H1 (cell line): Measurements from ENCODE around the gene DHX29. TPM values are rescaled to one million over a fixed set of nuclear protein-coding genes. Genes with fewer than 3 reads are reported as not detected.

Experiments
- CTCF ChIA-PET: fragments of 300-600 bp; sonication (Branson Sonifier 250); formaldehyde crosslinking; loops from one replicate; lab custom pipeline; 2021; ENCODE audit not compliant: partially characterized antibody; lab: Charles Lee
- POLR2A ChIA-PET: fragments of 300-600 bp; sonication (Branson Sonifier 250); formaldehyde crosslinking; loops from one replicate; lab custom pipeline; 2021; ENCODE audit warnings: inconsistent platforms; ENCODE audit not compliant: partially characterized antibody; lab: Charles Lee
- DNase-seq, 2 experiments: peaks; one replicate each; pipeline versions ENCODE4 v3.0.0 to v3.0.0-alpha.2; 2010 to 2022; ENCODE audit warnings: low spot score in 2 of 2, low read depth in 1 of 2, mixed read lengths in 1 of 2
- FAIRE-seq: peaks from 2 replicates; lab custom pipeline; 2011; peaks lifted over from hg19 to GRCh38; lab: Jason Lieb, UNC
- H2AFZ ChIP-seq: 2 replicates; pipeline ENCODE4 v1.8.1; 2012; ENCODE audit warnings: low read length, inconsistent platforms
- H2AK5ac ChIP-seq: 2 replicates; pipeline ENCODE4 v1.6.1; 2013; ENCODE audit warnings: low read depth, low read length
- H2BK120ac ChIP-seq: replicated peaks from 2 replicates; pipeline ENCODE3; 2013; ENCODE audit warnings: low read depth, low read length, inconsistent platforms
- H2BK12ac ChIP-seq: 2 replicates; pipeline ENCODE4 v1.6.1; 2013; ENCODE audit warnings: low read depth, low read length
- H2BK15ac ChIP-seq: 2 replicates; pipeline ENCODE4 v1.6.1; 2013; ENCODE audit warnings: low read length
- H2BK20ac ChIP-seq: 2 replicates; pipeline ENCODE4 v1.6.1; 2013; ENCODE audit warnings: low read length
- H2BK5ac ChIP-seq: 2 replicates; pipeline ENCODE4 v1.6.1; 2013; ENCODE audit warnings: low read depth, low read length
- H3K14ac ChIP-seq: 2 replicates; pipeline ENCODE4 v1.6.1; 2013; ENCODE audit warnings: inconsistent platforms; ENCODE audit not compliant: insufficient read length
- H3K18ac ChIP-seq: 2 replicates; pipeline ENCODE4 v1.6.1; 2013; ENCODE audit warnings: low read length; ENCODE audit errors: extremely low read depth
- H3K23ac ChIP-seq: 2 replicates; pipeline ENCODE4 v1.6.1; 2013; ENCODE audit warnings: inconsistent platforms; ENCODE audit not compliant: insufficient read length
- H3K23me2 ChIP-seq: 2 replicates; pipeline ENCODE4 v1.6.1; 2013; ENCODE audit warnings: low read depth, low read length
- H3K27ac ChIP-seq: 2 replicates; pipeline ENCODE4 v1.6.1; 2011; ENCODE audit warnings: low read depth, low read length, inconsistent platforms
- H3K27me3 ChIP-seq, 4 experiments: replicated peaks in 1 of 4; 1 replicate in 1 of 4; 2 replicates in 3 of 4; pipeline versions ENCODE4 v1.6.1 to v1.8.1; 2011 to 2013; ENCODE audit warnings: low read length in 3 of 4, mild to moderate bottlenecking in 3 of 4, inconsistent platforms in 2 of 4, mixed read lengths in 2 of 4, moderate library complexity in 1 of 4; ENCODE audit not compliant: control insufficient read depth in 3 of 4, insufficient read depth in 3 of 4; ENCODE audit errors: extremely low read depth in 1 of 4
- H3K36me3 ChIP-seq, 4 experiments: 2 replicates each; pipeline versions ENCODE4 v1.6.1 to v1.8.1; 2011 to 2013; ENCODE audit warnings: mild to moderate bottlenecking in 4 of 4, low read length in 3 of 4, moderate library complexity in 2 of 4, control low read depth in 1 of 4, inconsistent platforms in 1 of 4; ENCODE audit not compliant: insufficient read depth in 4 of 4, control insufficient read depth in 2 of 4
- H3K4ac ChIP-seq: replicated peaks from 2 replicates; pipeline ENCODE3; 2013; ENCODE audit warnings: low read length, low read depth, mixed read lengths, inconsistent platforms; ENCODE audit not compliant: insufficient read length
- H3K4me1 ChIP-seq, 4 experiments: replicated peaks in 1 of 4; 1 replicate in 1 of 4; 2 replicates in 3 of 4; pipeline versions ENCODE4 v1.6.1 to v1.8.1; 2011 to 2013; ENCODE audit warnings: low read length in 3 of 4, inconsistent platforms in 2 of 4, mixed read lengths in 1 of 4; ENCODE audit not compliant: insufficient read depth in 4 of 4, control insufficient read depth in 3 of 4
- H3K4me2 ChIP-seq, 2 experiments: 2 replicates each; pipeline versions ENCODE4 v1.6.1 to v1.8.1; 2011 to 2013; ENCODE audit warnings: low read depth in 2 of 2, low read length in 2 of 2, control low read depth in 1 of 2, inconsistent platforms in 1 of 2, mild to moderate bottlenecking in 1 of 2; ENCODE audit not compliant: insufficient read depth in 1 of 2
- H3K4me3 ChIP-seq, 4 experiments: fragments of 200-600, 300-600 bp in 1 of 4; sonication (generic), shearing (Covaris generic), sonication (Bioruptor Twin) in 1 of 4; 2 replicates each; pipeline versions ENCODE4 v1.5.1 to v1.8.1; 2011 to 2016; ENCODE audit warnings: low read length in 4 of 4, low read depth in 3 of 4, control low read depth in 2 of 4, inconsistent platforms in 2 of 4, mild to moderate bottlenecking in 2 of 4, mixed read lengths in 1 of 4, moderate library complexity in 1 of 4; ENCODE audit not compliant: insufficient read depth in 2 of 4; ENCODE audit errors: extremely low read depth in 1 of 4
- H3K56ac ChIP-seq: replicated peaks from 2 replicates; pipeline ENCODE3; 2013; ENCODE audit warnings: low read depth, mild to moderate bottlenecking, mixed read lengths, low read length, inconsistent platforms; ENCODE audit not compliant: insufficient read length
- H3K79me1 ChIP-seq: 2 replicates; pipeline ENCODE4 v1.6.1; 2013; ENCODE audit warnings: low read depth, low read length, control low read depth
- H3K79me2 ChIP-seq, 2 experiments: 2 replicates each; pipeline versions ENCODE4 v1.6.1 to v1.8.1; 2012 to 2013; ENCODE audit warnings: low read length in 2 of 2, mild to moderate bottlenecking in 2 of 2, inconsistent platforms in 1 of 2; ENCODE audit not compliant: insufficient read depth in 2 of 2, control insufficient read depth in 1 of 2
- H3K9ac ChIP-seq, 4 experiments: replicated peaks in 1 of 4; 1 replicate in 1 of 4; 2 replicates in 3 of 4; pipeline versions ENCODE4 v1.6.1 to v1.8.1; 2011 to 2013; ENCODE audit warnings: low read depth in 3 of 4, low read length in 3 of 4, control low read depth in 2 of 4, mild to moderate bottlenecking in 2 of 4, moderate library complexity in 2 of 4, inconsistent platforms in 1 of 4; ENCODE audit errors: extremely low read depth in 1 of 4
- H3K9me3 ChIP-seq, 2 experiments: 2 replicates each; pipeline versions ENCODE4 v1.6.1 to v1.8.1; 2012 to 2013; ENCODE audit warnings: mild to moderate bottlenecking in 2 of 2, moderate library complexity in 2 of 2, control low read depth in 1 of 2, inconsistent platforms in 1 of 2, low read depth in 1 of 2, low read length in 1 of 2, mixed read lengths in 1 of 2; ENCODE audit not compliant: insufficient read depth in 2 of 2
- H4K20me1 ChIP-seq, 2 experiments: replicated peaks in 1 of 2; 2 replicates each; pipeline versions ENCODE3 to v1.8.1; 2011 to 2013; ENCODE audit warnings: inconsistent platforms in 2 of 2, low read length in 2 of 2, mild to moderate bottlenecking in 1 of 2; ENCODE audit not compliant: insufficient read depth in 2 of 2, control insufficient read depth in 1 of 2
- H4K5ac ChIP-seq: 2 replicates; pipeline ENCODE4 v1.6.1; 2013; ENCODE audit warnings: low read length, low read depth, mixed read lengths, inconsistent platforms; ENCODE audit not compliant: insufficient read length
- H4K8ac ChIP-seq: 2 replicates; pipeline ENCODE4 v1.8.0; 2013; ENCODE audit warnings: mild to moderate bottlenecking, moderate library complexity, low read length, inconsistent platforms; ENCODE audit not compliant: insufficient read depth; ENCODE audit errors: extremely low read depth
- H4K91ac ChIP-seq: replicated peaks from 2 replicates; pipeline ENCODE3; 2013; ENCODE audit warnings: low read length, mixed read lengths, inconsistent platforms; ENCODE audit not compliant: insufficient read length
- ASH2L ChIP-seq: fragments of 200-600, 300-600 bp; sonication (generic); IDR thresholded peaks from one replicate; pipeline ENCODE4 v1.7.1; 2017; ENCODE audit warnings: low read length
- CBX8 ChIP-seq: fragments of 300-800, 300-1000 bp; sonication (generic); IDR thresholded peaks from 2 replicates; pipeline ENCODE4 v1.7.1; 2016; ENCODE audit warnings: low read depth, low read length, borderline replicate concordance
- EP300 ChIP-seq, 2 experiments: IDR thresholded peaks; 1 replicate in 1 of 2; 2 replicates in 1 of 2; pipeline ENCODE4 v1.6.1; 2011 to 2012; ENCODE audit warnings: low read depth in 2 of 2, low read length in 2 of 2, mild to moderate bottlenecking in 2 of 2, borderline replicate concordance in 1 of 2, inconsistent platforms in 1 of 2, moderate library complexity in 1 of 2
- GABPA ChIP-seq: IDR thresholded peaks from 2 replicates; pipeline ENCODE4 v1.6.1; 2011; ENCODE audit warnings: mild to moderate bottlenecking, low read length, moderate library complexity, borderline replicate concordance; ENCODE audit not compliant: insufficient read depth
- KDM5A ChIP-seq: fragments of 200-600 bp; IDR thresholded peaks from 2 replicates; pipeline ENCODE4 v1.7.1; 2012; ENCODE audit warnings: mild to moderate bottlenecking, low read length, inconsistent platforms, mixed read lengths
- MAX ChIP-seq: IDR thresholded peaks from 2 replicates; pipeline ENCODE4 v1.6.1; 2012; ENCODE audit warnings: inconsistent platforms
- POU5F1 ChIP-seq: IDR thresholded peaks from 2 replicates; pipeline ENCODE4 v1.6.1; 2011; ENCODE audit warnings: low read depth, mild to moderate bottlenecking, low read length, moderate library complexity
- RBBP5 ChIP-seq: IDR thresholded peaks from 2 replicates; pipeline ENCODE4 v1.7.1; 2012; ENCODE audit warnings: low read depth, mild to moderate bottlenecking, inconsistent platforms, low read length, moderate library complexity, borderline replicate concordance
- RFX5 ChIP-seq: IDR thresholded peaks from 2 replicates; pipeline ENCODE4 v1.6.1; 2011; ENCODE audit warnings: low read depth, low read length, improper control_type of control experiment, borderline replicate concordance
- RNF2 ChIP-seq: fragments of 200-900, 300-1000 bp; sonication (generic); IDR thresholded peaks from 2 replicates; pipeline ENCODE4 v1.7.1; 2016; ENCODE audit warnings: borderline replicate concordance, low read depth, mild to moderate bottlenecking, antibody characterized with exemption, low read length; ENCODE audit not compliant: poor library complexity, severe bottlenecking; ENCODE audit errors: missing control alignments
- SUZ12 ChIP-seq: fragments of 200-600 bp; sonication (generic); IDR thresholded peaks from 2 replicates; pipeline ENCODE4 v1.6.1; 2012; ENCODE audit warnings: mild to moderate bottlenecking, inconsistent platforms, low read length, moderate library complexity, mixed read lengths
- TAF7 ChIP-seq: optimal IDR thresholded peaks from 2 replicates; pipeline ENCODE3; 2011; ENCODE audit warnings: low read depth, mild to moderate bottlenecking, inconsistent platforms, low read length, moderate library complexity, borderline replicate concordance
- WGBS, 2 experiments: shearing (Covaris generic) in 1 of 2; methylation state at CpG; one replicate each; pipeline versions ENCODE4 v1.1.6 to v1.1.7; 2013 to 2015; ENCODE audit warnings: low lambda C conversion rate in 2 of 2, mixed read lengths in 2 of 2, inconsistent platforms in 1 of 2, low coverage in 1 of 2, missing lambda C conversion rate in 1 of 2; ENCODE audit not compliant: insufficient replicate concordance in 2 of 2, insufficient coverage in 1 of 2, insufficient read length in 1 of 2; ENCODE audit errors: extremely low coverage in 1 of 2, missing lambda C conversion rate in 1 of 2; 5-methylcytosine and 5-hydroxymethylcytosine counted together
- polyA plus RNA-seq, 7 experiments: library from polyadenylated mRNA; depleted of rRNA in 3 of 7; stranded (reverse) in 5 of 7; unstranded in 2 of 7; fragments of >200 nt in 5 of 7; fragments of 200-250 nt in 2 of 7; gene quantifications; 1 replicate in 5 of 7; 2 replicates in 1 of 7; 4 replicates in 1 of 7; pipeline versions ENCODE4 v1.2.1 to v1.2.3, GENCODE V29; 2011 to 2013; ENCODE audit warnings: missing spikeins in 2 of 7, mixed read lengths in 2 of 7
- total RNA-seq: library from RNA; stranded (reverse); fragmentation: NEBNext Ultra II Directional; extraction: Animal tissue kit (Norgen Biotek cat#: 25700); gene quantifications from 2 replicates; pipeline ENCODE4 v1.2.1, GENCODE V29; 2021

Gene DHX29
- total and polyA plus RNA-seq, 2 of the 8 experiments (the other 6 are each of a cell fraction or from before 2014, with no cell fraction given) = 3.4 to 32.1 TPM

- H3K9me3 ChIP-seq = no peaks in the 10 kb centered on the region
- POLR2A ChIA-PET = interaction anchor here (1.0 to 3.7 kb wide), 7 partner anchors 8 to 80 kb away, joined by 3 to 21 read pairs (median 5); partner anchors contain the start of genes DHX29 and MTREX
- no peak for TF ChIP-seq RFX5
- no peak for TF ChIP-seq RBBP5
- TF ChIP-seq ASH2L = no peak
- TF ChIP-seq SUZ12 = peak; percentile 77
- no peak for TF ChIP-seq TAF7
- no peak for TF ChIP-seq KDM5A
- no peak for TF ChIP-seq GABPA
- TF ChIP-seq EP300 (IDR thresholded peaks at IDR 0.05; ENCODE audit: borderline replicate concordance in 1 of 2, low read depth in 2 of 2, low read length in 2 of 2) = no peak
- TF ChIP-seq RNF2 = no peak
- no peak for TF ChIP-seq POU5F1
- 0 out of 2 replicates have a peak, but pooled peaks have one; percentile 92 for TF ChIP-seq CBX8
- TF ChIP-seq MAX = no peak
Measured at GRCh38 chr5:55231919-55232270, 75.6 kb downstream of the DHX29 start.

More at GRCh38 chr5:55231919-55232270, 75.6 kb downstream of the DHX29 start:
- Histone ChIP-seq H3K79me1 (no peaks in the 10 kb centered on the region), H3K56ac (no peak overlapping the region), H3K23ac (no peak overlapping the region), H3K27ac (no peak overlapping the region), H3K9ac (no peak overlapping the region), H2BK15ac (no peak overlapping the region), H2BK20ac (no peak overlapping the region), H3K14ac (no peak overlapping the region), H2BK5ac (no peak overlapping the region), H2BK12ac (no peak overlapping the region), H3K36me3 (peaks cover 0 to 5% (median 0%) of the 10 kb centered on the region in 4 experiments; a peak in 2 of 8 replicates), H4K20me1 (peaks cover 5 to 24% of the 10 kb centered on the region in 2 experiments), H4K8ac (no peak overlapping the region; the same call in 1 of the 2 replicates), H4K5ac (no peak overlapping the region), H2AFZ (no peak overlapping the region), H3K4me2 (peak overlapping the region; percentile 92 to 96), H3K23me2 (peaks cover 24% of the 10 kb centered on the region; the same call in 1 of the 2 replicates), H3K4me3 (peak overlapping the region; percentile 45 to 70 (median 60)), H3K18ac (no peak overlapping the region), H2BK120ac (no peak overlapping the region), H2AK5ac (no peak overlapping the region), H4K91ac (no peak overlapping the region), H3K4me1 (peaks cover 2 to 33% (median 17%) of the 10 kb centered on the region in 4 experiments), H3K79me2 (no peaks in the 10 kb centered on the region), H3K27me3 (peaks cover 68 to 95% (median 89%) of the 10 kb centered on the region in 4 experiments), H3K4ac (no peak overlapping the region)
- FAIRE-seq (no peak), DNase-seq (no peak)
- 6% methylated on average over 11 of the region's 11 CpGs; no CpG with 5 or more reads in 1 of the 2 experiments for WGBS, 2 experiments
- CTCF ChIA-PET = interaction anchor here (0.6 to 13.6 kb wide), 11 partner anchors 9 to 460 kb away, joined by 3 to 143 read pairs (median 4); partner anchors contain the start of genes CDC20B and GPX8
